GM19463 (cell line): ENCODE measurements around the gene POMT2.
"Not testable (repeated sequence)": the region's sequence is repeated elsewhere in the genome, so short reads cannot be mapped to it uniquely, and the experiment has no call there.

Source experiments
- ATAC-seq: cut with Tn5 transposase; IDR thresholded peaks from one replicate; pipeline ENCODE4 v1.9.1; 2021; ENCODE audit warnings: mild to moderate bottlenecking, moderate library complexity; ENCODE audit not compliant: unreplicated experiment

The POMT2 gene

DNA sequence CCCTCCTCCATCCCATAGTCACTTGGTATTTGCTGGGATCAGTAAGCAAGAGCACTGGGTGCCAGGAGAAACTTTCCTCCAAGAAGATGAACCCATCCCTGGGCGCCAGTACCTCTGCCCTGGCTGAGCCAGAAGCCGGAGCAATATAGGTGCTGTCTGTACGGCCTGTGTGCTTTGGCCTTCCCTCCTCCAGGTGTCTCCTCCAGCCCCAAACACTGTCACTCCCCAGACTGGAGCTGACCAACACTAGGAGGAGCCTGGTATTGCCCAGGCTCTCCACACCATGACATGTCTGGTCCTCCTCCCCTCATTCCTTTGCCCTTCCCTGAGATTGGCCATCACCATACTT lies 5.0 kb upstream of the POMT2 start:
- ATAC-seq, result no peak

- ATAC-seq, result no peak
These were observed 4.4 kb upstream of the POMT2 start for GRCh38 chr14:77324816-77325745.

DNA sequence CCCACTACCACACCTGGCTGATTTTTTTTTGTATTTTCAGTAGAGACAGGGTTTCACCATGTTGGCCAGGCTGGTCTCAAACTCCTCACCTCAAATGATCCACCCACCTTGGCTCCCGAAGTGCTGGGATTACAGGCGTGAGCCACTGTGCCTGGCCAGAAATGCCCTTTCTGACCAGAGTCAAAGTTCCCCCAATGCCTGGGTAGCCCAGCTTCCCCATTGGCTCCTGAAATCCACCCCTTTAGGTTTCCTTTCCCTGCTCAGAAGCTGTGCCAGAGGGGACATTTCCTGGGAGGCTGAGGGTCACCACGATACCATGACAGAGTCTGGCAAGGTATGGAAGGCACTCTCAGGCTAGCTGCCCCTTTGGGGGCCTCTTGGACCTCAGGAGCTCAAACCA lies 3.6 kb upstream of the POMT2 start:
- no peak for ATAC-seq

- ATAC-seq, result no peak
These were observed 2.9 kb upstream of the POMT2 start for GRCh38 chr14:77323571-77323970.

- ATAC-seq, result no peak
These were observed 2.3 kb upstream of the POMT2 start for GRCh38 chr14:77322951-77323350.

DNA sequence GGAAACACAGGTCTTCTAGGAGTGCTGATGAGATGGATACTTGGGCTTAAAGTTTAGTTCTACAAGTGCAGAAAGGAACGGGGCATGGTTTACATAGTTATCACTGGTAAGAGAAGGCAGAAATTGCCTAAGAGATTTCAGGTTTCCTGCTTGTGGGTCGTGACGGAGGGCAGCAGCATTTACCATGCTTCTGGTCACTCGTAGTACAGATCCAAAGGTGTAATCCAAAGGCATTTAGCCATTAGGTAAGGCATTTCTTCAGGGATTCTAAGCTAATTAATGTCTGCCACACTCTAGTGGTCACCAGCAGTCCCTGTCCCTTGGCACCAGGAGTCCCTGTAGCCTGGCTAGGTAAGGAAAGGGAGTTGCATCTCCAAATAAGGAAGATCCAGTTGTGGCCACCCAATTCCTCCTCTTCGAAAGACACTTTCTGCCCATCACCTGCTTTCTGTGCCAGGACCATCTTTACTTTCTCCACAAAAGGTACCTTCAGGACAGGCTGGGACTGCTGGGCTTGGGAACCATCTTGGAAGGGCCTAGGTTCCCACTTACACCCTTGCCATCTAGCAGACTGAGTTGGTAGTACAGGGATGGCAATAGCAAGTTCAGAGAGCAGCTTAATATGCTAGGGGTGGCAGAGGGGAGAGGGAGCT lies 1.7 kb upstream of the POMT2 start:
- no peak for ATAC-seq

- no peak for ATAC-seq
These were observed 1.3 kb downstream of the POMT2 start for GRCh38 chr14:77319422-77319821.

DNA sequence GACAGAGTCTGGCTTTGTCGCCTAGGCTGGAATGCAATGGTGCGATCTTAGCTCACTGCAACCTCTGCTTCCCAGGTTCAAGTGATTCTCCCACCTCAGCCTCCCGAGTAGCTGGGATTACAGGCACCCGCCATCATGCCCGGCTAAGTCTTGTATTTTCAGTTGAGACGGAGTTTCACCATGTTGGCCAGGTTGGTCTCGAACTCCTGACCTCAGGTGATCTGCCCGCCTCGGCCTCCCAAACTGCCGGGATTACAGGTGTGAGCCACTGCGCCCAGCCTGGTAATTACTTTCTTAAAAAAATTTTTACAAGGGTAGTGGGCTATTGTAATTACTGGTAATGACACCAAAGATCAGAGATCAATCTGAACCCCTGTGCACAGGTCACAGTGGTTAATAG lies 1.9 kb downstream of the POMT2 start:
- ATAC-seq, result not testable (repeated sequence)

- no peak for ATAC-seq
These were observed 2.6 kb downstream of the POMT2 start for GRCh38 chr14:77318006-77318553.

DNA sequence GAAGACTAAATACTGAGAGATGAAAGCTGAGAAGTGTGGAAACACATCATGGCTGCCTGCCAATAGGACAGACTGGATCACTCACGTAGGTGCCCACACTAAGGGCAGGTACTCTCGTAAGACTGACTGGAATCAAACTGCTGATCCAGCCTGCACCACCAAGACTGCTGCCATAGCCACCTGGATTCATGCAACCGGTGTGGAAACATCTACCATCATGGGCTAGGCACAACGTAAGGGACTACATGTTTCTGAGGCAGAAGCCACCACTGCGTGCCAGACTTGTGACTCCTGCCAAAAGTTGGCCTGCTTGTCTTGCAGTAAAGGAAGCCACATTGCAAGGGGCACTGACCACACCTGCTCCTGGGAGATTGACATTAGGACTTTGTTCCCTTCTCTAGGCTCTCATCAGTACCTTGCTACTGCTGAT lies 3.8 kb downstream of the POMT2 start:
- no peak for ATAC-seq

DNA sequence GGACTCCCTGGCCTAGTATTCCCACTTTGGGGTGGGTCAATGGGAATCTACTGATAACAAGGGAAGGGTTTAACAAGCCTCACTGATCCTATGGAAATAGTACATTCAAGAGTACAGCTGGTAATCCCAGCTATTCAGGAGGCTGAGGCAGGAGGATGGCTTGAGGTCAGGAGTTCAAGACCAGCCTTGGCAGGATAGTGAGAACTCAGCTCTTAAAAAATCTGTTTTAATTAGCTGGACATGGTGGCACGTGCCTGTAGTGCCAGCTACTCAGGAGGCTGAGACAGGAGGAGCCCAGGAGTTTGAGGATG lies 4.5 kb downstream of the POMT2 start:
- ATAC-seq, result no peak

DNA sequence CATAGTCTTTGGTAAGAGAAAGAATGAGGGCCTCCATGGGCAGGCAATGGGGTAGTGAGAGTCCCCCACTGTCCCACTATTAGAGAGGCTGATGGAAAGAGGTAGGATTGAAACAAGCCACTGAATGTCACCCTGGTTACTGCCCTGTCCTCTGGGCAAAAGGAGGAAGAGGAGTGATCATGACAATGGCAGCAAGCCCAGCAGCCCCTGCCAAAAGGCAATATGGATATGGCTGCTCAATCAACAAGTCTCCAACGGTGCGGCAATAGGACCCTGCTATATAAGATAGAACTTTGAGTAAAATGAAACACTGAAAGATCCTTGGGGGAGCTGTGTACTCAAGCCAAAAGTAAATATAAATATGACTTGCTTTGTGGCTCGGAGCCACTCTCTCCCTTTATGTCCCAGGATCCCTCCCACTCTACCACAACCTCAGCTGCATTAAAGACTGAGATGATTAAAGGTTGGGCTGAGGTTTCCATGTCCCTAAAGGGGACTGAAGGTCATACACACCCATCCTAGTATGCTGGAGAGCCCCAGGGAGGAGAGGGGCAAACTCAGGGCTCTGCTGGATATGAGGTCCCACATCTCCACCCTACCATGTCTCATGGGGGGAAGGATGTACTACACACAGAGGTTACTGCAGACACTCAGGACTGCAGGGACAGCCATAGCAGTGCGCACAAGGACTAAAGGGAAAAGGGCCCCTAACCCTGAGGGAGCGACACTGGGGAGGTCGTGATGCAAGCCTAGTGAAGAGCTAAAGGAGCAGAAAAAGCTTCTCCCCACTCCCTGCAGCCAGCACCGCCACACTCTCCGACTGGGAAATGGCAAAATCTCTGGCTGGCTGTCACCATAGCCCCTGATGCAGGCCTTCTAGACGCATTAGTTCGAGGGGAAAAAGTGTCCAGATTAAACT lies 5.9 kb downstream of the POMT2 start:
- no peak for ATAC-seq

DNA sequence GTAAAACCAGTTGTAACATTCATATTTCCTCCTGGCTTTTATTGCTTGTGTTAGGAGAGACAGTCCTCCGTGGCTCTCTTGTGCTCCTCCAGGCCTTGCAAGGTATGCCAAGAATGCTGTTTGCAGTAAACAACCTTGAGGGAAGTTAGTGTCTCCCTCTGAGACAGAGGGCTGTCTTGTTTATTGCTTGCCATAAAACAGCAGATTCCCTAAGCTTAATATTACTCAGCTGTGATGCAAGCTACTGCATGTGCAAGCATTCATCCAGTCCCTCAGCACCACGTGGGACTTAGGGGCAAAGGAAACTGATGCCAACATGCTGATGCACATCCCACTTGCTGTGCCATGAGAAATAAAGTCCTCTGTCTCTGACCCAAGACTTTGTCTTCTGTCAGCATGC lies 6.6 kb downstream of the POMT2 start:
- ATAC-seq, result no peak

DNA sequence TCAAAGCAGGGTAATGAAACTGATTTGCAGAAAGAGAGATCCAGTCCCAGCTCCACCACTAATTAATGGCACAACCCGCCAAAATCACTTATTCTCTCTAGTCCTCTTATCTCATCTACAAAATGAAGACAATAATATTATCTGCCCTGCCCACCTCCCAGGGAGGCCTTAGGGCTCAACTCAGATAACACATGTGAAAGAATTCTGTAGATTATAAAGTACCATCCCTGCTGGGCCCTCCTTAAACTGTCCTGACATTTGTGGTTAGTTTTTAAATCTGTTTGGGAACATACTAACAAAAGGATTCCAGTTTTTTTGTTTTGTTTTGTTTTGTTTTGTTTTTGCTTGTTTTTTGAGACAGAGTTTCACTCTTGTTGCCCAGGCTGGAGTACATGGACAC lies 7.3 kb downstream of the POMT2 start:
- no peak for ATAC-seq

DNA sequence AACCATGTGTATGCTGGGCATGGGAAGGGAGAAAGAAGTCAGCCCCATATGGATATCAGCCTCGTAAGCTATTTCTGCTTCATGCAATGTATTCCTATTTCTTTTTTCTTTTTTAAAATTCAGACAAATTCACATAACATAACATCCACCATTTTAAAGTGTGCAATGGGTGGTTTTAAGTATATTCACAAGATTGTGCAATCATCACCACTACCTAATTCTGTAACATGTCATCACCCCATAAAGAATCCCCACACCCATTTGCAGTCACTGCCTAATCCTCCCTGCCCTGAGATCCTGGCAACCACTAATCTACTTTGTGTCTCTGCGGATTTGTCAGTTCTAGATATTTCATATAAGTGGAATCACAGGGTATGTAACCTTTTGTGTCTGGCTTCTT lies 9.5 kb downstream of the POMT2 start:
- no peak for ATAC-seq

- no peak for ATAC-seq
These were observed 10.7 kb downstream of the POMT2 start for GRCh38 chr14:77310026-77310425.

- ATAC-seq, result no peak
These were observed 11.6 kb downstream of the POMT2 start for GRCh38 chr14:77309131-77309530.

DNA sequence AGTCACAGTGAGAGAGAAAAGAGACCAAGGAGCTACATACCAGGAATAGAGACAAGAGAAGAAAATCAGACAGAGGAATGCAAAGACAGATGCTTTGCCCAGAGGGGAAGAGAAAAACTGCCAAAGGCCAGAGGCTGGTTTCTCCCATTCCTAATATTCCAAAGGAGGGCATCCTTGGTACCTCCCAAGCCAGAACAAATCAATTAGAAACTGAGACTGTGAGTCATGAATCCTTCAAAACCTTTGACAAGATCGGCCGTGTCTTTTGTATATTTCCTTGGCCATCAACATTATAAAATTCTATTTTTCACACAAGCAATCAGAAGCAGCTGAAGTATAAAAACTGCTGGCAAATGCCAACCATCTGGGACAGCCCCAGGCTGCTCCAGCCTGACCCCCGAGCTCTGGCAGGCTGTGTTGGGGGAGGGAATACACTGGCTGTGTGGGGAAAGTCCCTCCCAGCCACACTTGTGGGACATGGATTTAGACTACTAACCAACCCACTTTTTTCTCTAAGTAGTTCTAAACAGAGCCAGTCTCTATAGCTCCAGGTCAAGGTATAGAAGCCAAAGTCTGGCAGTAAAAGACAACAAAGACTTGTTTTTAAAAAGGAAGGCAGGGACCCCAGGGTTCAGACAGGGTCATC lies 13.7 kb downstream of the POMT2 start:
- ATAC-seq, result no peak

DNA sequence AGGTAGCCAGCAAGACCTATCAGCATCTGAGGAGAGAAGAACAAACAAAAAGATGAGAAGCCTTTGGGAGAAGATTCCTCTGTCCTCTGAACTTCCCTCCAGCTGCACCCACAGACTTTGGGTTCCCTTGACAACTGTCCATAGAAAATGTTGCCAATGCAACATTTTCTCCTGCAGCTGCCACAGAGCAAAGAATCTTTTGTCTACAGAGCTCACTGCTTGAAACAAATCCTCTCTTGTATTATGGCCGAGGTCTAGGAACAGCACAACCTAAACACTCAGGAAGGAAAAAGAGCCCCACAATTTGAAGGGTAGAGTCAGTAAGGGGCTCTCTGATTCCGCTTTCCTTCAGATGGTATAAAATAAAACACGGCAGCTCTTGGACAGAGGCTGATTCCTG lies 14.3 kb downstream of the POMT2 start:
- ATAC-seq, result no peak

DNA sequence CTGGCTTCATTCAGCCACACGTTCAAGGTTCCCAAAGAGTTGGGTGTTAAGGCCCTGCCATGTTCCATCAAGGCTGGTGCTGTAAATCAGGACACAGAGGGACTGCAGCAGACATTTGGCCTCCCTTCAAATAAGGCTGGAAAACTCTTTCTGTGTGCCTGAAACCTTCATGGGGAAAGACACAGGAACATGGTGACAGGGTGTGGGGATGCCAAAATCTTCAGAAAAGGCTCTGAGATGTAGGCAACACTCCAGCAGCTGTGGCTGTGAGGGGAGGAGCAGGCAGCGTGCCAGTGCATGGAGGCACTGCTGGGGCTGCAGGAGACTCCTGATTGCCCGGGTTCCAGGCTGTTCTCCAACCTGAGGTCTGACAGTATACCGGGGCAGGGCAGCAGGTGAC lies 15.0 kb downstream of the POMT2 start:
- no peak for ATAC-seq
